Natural killer cell (primary cell): Measurements from ENCODE around the gene NPFFR1. TPM values are rescaled to one million over a fixed set of nuclear protein-coding genes. Genes with fewer than 3 reads are reported as not detected.

Source experiments
- ATAC-seq, 3 donors: fragments of 150-1000 bp in 2 of 3; fragments of 200-7000 bp in 1 of 3; cut with Tn5 transposase; 1 replicate in 1 of 3; 2 replicates in 2 of 3; pipeline ENCODE4 v1.10.0; 2021; ENCODE audit warnings: mild to moderate bottlenecking in 2 of 3, moderate library complexity in 2 of 3
- DNase-seq, 2 donors: peaks; one replicate each; pipeline versions ENCODE4 v3.0.0 to v3.0.0-alpha.2; 2013 to 2021; ENCODE audit warnings: mixed read lengths in 1 of 2
- H3K27ac ChIP-seq: one replicate; pipeline ENCODE4 v1.5.1; 2013; ENCODE audit warnings: mild to moderate bottlenecking, low read length
- H3K27me3 ChIP-seq: one replicate; pipeline ENCODE4 v1.6.1; 2013; ENCODE audit warnings: low read length; ENCODE audit not compliant: control insufficient read depth, insufficient read depth
- H3K36me3 ChIP-seq: one replicate; pipeline ENCODE4 v1.6.1; 2013; ENCODE audit warnings: low read length; ENCODE audit not compliant: control insufficient read depth, insufficient read depth
- H3K4me1 ChIP-seq: one replicate; pipeline ENCODE4 v1.6.1; 2013; ENCODE audit warnings: low read length; ENCODE audit not compliant: control insufficient read depth, insufficient read depth
- H3K4me3 ChIP-seq: one replicate; pipeline ENCODE4 v1.5.1; 2013; ENCODE audit warnings: low read length
- H3K9me3 ChIP-seq: one replicate; pipeline ENCODE4 v1.6.1; 2013; ENCODE audit warnings: low read length; ENCODE audit not compliant: control insufficient read depth, insufficient read depth
- H3K27ac Mint-ChIP-seq, 2 donors: one replicate each; pipeline ENCODE4 v1.8.0; 2022; ENCODE audit warnings: mild to moderate bottlenecking in 2 of 2, mixed read lengths in 2 of 2, moderate library complexity in 1 of 2
- H3K27me3 Mint-ChIP-seq, 2 donors: one replicate each; pipeline ENCODE4 v1.8.0; 2022; ENCODE audit warnings: low read depth in 2 of 2, mixed read lengths in 2 of 2
- H3K36me3 Mint-ChIP-seq: one replicate; pipeline ENCODE4 v1.8.0; 2022; ENCODE audit warnings: mixed read lengths
- H3K4me1 Mint-ChIP-seq, 2 donors: one replicate each; pipeline ENCODE4 v1.8.0; 2022; ENCODE audit warnings: mixed read lengths in 2 of 2
- H3K4me3 Mint-ChIP-seq: one replicate; pipeline ENCODE4 v1.8.0; 2022; ENCODE audit warnings: mild to moderate bottlenecking, moderate library complexity, mixed read lengths
- H3K9me3 Mint-ChIP-seq, 2 donors: one replicate each; pipeline ENCODE4 v1.8.0; 2022; ENCODE audit warnings: mixed read lengths in 2 of 2
- CTCF ChIP-seq: fragments of 200-600 bp; IDR thresholded peaks from one replicate; pipeline ENCODE4 v1.8.0; 2022; ENCODE audit warnings: antibody characterized with exemption
- WGBS: methylation state at CpG from one replicate; pipeline ENCODE4 v1.1.7; 2013; ENCODE audit warnings: missing lambda C conversion rate; ENCODE audit not compliant: insufficient coverage; 5-methylcytosine and 5-hydroxymethylcytosine counted together
- intact Hi-C: fragments of 100-400 bp; cut with micrococcal nuclease; formaldehyde crosslinking; loops from one replicate; pipeline ENCODE4 v1.14.2; 2022
- total RNA-seq, 4 donors: library from RNA; stranded (reverse); fragments of 120-200 nt in 1 of 4; gene quantifications; one replicate each; pipeline versions ENCODE4 v1.2.3 to v1.2.4, GENCODE V29; 2013 to 2022

NPFFR1 gene
- total RNA-seq, 3 donors from 2014 or later (not counting 1 experiment from before 2014, with no cell fraction given) = 0.05 TPM; not detected in 2

- Histone ChIP-seq H3K36me3 (no peaks in the 10 kb centered on the region), H3K9me3 (no peaks in the 10 kb centered on the region), H3K27ac (no peak overlapping the region), H3K4me1 (peaks cover 15% of the 10 kb centered on the region), H3K27me3 (no peaks in the 10 kb centered on the region), H3K4me3 (no peak overlapping the region)
- ATAC-seq (no peak), DNase-seq (no peak)
- Mint-ChIP-seq H3K36me3 (no peaks in the 10 kb centered on the region), H3K4me3 (no peak overlapping the region), H3K9me3 (no peaks in the 10 kb centered on the region), H3K27ac (no peak overlapping the region), H3K27me3 (no peaks in the 10 kb centered on the region), H3K4me1 (peaks cover 0 to 6% of the 10 kb centered on the region in 2 donors)
- WGBS = 76% methylated on average over 5 of the region's 5 CpGs
- no peak for TF ChIP-seq CTCF
- intact Hi-C loops = no loop called here
Observed at GRCh38 chr10:70317272-70317942, 33.6 kb upstream of the NPFFR1 start.

- Histone ChIP-seq H3K27ac (no peak overlapping the region), H3K36me3 (no peaks in the 10 kb centered on the region), H3K4me3 (no peak overlapping the region), H3K9me3 (no peaks in the 10 kb centered on the region), H3K4me1 (peaks cover 9% of the 10 kb centered on the region), H3K27me3 (no peaks in the 10 kb centered on the region)
- intact Hi-C loops = no loop called here
- Mint-ChIP-seq H3K4me3 (no peak overlapping the region), H3K9me3 (no peaks in the 10 kb centered on the region), H3K27me3 (no peaks in the 10 kb centered on the region), H3K4me1 (no peaks in the 10 kb centered on the region), H3K36me3 (no peaks in the 10 kb centered on the region), H3K27ac (no peak overlapping the region)
- 95% methylated on average over 3 of the region's 5 CpGs for WGBS
- no peak for ATAC-seq
- DNase-seq = no peak
- no peak for TF ChIP-seq CTCF
Observed at GRCh38 chr10:70315815-70316214, 32.0 kb upstream of the NPFFR1 start.

DNA sequence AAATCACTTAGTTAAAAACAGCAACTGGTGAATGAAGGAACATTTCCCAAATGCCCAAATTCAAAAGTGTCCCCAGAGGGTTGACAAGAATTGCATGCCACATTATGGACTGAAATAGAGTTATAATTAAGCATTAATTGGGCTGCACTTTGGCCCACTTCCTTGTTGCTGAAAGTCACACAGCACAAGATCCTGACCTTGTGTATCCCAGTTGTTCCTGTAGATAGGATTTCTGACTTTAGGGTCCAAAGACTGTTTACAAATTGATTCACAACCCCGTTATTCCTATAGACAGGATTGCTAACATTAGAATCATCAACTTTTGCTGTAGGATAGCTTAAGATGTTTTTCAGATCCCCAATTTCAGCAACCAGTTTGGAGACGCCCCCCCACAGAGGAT, 31.5 kb upstream of the NPFFR1 start:
- Histone ChIP-seq H3K27me3 (no peaks in the 10 kb centered on the region), H3K4me3 (no peak overlapping the region), H3K36me3 (no peaks in the 10 kb centered on the region), H3K4me1 (peaks cover 9% of the 10 kb centered on the region), H3K27ac (no peak overlapping the region), H3K9me3 (no peaks in the 10 kb centered on the region)
- ATAC-seq (no peak), DNase-seq (no peak)
- Mint-ChIP-seq H3K9me3 (no peaks in the 10 kb centered on the region), H3K4me3 (no peak overlapping the region), H3K36me3 (no peaks in the 10 kb centered on the region), H3K27ac (no peak overlapping the region), H3K4me1 (no peaks in the 10 kb centered on the region), H3K27me3 (no peaks in the 10 kb centered on the region)
- no peak for TF ChIP-seq CTCF
- intact Hi-C loops = no loop called here
- 76% methylated on average over 2 of the region's 2 CpGs for WGBS

DNA sequence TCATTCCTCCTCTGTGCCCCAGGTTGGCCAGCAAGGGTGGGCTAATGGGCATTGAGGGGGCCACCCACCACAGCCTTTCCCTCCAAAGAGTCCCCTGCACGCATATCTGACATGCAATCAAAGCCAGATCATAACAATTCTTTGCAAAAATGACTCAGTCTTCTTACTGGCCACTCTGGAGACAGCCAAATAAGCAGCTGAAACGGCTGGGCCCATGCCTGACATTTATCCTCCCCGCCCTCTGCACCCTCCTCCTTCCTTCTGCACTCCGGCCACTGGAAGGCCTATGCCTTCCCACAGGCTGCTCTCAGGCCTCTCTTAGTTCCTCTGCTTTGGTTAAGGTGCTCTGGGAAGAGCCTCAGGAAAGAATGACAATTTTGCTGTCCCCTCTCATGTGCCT, 29.2 kb upstream of the NPFFR1 start:
- no peak for TF ChIP-seq CTCF
- Mint-ChIP-seq H3K4me3 (no peak overlapping the region), H3K9me3 (no peaks in the 10 kb centered on the region), H3K27ac (no peak overlapping the region), H3K4me1 (no peaks in the 10 kb centered on the region), H3K27me3 (peaks cover 0 to 1% of the 10 kb centered on the region in 2 donors), H3K36me3 (no peaks in the 10 kb centered on the region)
- Histone ChIP-seq H3K27me3 (no peaks in the 10 kb centered on the region), H3K4me1 (peaks cover 6% of the 10 kb centered on the region), H3K9me3 (no peaks in the 10 kb centered on the region), H3K27ac (no peak overlapping the region), H3K36me3 (no peaks in the 10 kb centered on the region), H3K4me3 (no peak overlapping the region)
- WGBS = 86% methylated on average over 4 of the region's 4 CpGs
- intact Hi-C loops = no loop called here
- no peak for DNase-seq
- ATAC-seq = no peak
